Measurements from ENCODE around the gene SCN5A.

- TF ChIP-seq MAZ (IDR thresholded peaks at IDR 0.05; ENCODE audit: borderline replicate concordance, low read depth, low read length) (no peak), MAZ (CRISPR knock-in tag; IDR thresholded peaks at IDR 0.05; ENCODE audit: low read depth) (no peak), YY1 (IDR thresholded peaks at IDR 0.05; ENCODE audit: insufficient read depth, insufficient replicate concordance, low read depth, low read length) (no peak), ZNF816 (CRISPR knock-in tag; IDR thresholded peaks at IDR 0.05; ENCODE audit: borderline replicate concordance) (no peak), POLR2A (IDR thresholded peaks at IDR 0.05; ENCODE audit: insufficient read depth in 1 of 2, low read depth in 2 of 2, low read length in 2 of 2) (no peak)
- TF ChIP-seq, protein P1, sequence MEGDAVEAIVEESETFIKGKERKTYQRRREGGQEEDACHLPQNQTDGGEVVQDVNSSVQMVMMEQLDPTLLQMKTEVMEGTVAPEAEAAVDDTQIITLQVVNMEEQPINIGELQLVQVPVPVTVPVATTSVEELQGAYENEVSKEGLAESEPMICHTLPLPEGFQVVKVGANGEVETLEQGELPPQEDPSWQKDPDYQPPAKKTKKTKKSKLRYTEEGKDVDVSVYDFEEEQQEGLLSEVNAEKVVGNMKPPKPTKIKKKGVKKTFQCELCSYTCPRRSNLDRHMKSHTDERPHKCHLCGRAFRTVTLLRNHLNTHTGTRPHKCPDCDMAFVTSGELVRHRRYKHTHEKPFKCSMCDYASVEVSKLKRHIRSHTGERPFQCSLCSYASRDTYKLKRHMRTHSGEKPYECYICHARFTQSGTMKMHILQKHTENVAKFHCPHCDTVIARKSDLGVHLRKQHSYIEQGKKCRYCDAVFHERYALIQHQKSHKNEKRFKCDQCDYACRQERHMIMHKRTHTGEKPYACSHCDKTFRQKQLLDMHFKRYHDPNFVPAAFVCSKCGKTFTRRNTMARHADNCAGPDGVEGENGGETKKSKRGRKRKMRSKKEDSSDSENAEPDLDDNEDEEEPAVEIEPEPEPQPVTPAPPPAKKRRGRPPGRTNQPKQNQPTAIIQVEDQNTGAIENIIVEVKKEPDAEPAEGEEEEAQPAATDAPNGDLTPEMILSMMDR (CRISPR knock-in tag; IDR thresholded peaks at IDR 0.05) = no peak
These were observed 87.6 kb downstream of the SCN5A start for GRCh38 chr3:38561746-38562466.
